Measurements from ENCODE around the gene RARS2.

The RARS2 gene

DNA sequence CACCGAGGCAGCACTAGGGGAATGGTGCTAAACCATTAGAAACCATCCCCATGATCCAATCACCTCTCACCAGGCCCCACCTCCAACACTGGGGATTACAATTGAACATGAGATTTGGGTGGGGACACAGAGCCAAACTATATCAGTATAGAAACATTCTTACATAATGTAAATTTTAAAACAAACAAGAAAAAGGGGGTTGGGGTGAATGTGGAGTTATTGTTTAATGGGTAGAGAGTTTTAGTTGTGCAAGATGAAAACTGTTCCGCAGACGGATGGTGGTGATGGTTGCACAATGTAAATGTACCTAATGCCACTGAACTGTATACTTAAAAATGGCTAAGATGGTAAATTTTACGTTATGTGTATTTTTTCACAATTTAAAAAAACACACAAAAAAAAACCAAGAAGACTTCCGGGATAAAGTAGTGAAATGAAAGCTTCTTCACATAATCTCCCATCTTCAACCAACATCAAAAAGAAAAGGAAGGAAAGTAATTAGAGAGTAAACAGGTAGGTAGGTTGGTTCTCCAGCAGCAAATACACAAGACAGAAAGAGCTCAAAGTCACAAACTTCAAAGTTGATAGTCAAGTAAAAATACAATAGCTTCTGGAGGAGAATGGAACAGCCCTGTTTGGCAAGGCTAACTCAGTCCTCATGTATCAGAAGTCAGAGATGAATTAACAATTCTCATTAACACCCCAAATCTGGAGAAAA, 16.3 kb downstream of the RARS2 start:
- DNase-seq (ENCODE audit: low spot score), result no peak

DNA sequence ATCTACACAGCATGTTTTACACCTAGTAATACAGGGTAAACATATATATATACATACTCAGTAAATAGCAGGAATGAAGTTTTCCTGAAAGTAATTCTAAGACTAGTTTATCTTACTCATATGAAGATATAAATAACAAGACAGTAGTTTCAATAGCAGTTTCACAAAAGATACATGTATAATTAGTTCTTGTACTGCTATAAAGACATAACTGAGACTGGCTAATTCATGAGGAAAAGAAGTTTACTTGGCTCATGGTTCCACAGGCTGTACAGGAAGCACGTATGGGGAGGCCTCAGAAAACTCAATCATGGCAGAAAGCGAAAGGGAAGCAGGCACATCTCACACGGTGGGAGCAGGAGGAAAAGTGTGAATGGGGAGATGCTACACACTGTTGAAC, 16.9 kb downstream of the RARS2 start:
- DNase-seq (ENCODE audit: low spot score), result no peak

DNA sequence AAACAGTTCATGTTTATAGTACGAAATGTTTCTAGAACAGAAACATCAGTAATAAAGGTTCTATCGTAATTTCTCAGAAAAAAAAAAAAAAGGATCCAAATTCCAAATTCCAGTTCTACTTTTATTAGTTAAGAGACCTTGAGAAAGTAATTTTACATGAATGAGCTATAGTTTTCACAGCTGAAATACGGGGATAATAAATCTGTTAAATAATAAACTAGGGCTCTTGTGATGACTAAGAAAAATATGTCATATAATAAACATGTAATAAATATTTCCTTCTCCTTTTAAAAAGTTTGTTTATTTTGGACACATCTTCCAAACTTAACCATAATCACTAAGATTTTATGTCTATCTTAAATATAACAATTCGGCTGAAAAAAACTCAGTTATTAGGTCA, 17.8 kb downstream of the RARS2 start:
- DNase-seq (ENCODE audit: low spot score), result no peak

DNA sequence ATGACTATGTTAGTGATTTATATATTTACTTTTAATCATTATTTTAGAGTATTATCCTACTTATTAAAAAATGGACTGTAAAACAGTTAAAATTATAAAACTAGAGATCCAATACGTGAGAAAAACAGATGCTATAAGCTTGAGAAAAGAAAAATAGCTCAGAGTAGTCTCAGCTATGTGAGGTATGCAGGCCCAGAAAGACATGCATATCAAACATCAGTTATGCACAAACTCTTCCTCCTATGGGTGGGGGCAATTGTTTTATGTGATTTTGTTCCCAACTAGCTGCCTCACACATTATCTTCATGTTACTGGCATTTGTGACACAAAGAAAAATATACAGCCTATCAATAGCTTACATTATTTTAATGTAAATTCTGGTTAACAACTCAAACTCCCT, 28.8 kb downstream of the RARS2 start:
- no peak for DNase-seq (ENCODE audit: low spot score)

DNA sequence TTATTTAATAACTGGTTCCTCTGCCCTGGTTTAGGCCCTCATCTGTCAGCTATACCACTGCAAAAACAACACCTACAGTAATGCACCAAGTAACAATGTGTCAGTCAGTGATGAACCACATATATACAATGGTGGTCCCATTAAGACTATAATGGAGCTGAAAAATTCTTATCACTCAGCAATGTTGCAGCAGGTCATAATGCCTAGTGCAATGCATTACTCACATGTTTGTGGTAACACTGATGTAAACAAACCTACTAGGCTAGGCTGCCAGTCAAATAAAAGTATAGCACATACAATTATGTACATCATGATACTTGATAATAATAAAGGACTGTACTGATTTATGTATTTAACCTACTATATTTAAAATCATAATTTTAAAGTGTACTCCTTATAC, 31.3 kb downstream of the RARS2 start:
- no peak for DNase-seq (ENCODE audit: low spot score)

DNA sequence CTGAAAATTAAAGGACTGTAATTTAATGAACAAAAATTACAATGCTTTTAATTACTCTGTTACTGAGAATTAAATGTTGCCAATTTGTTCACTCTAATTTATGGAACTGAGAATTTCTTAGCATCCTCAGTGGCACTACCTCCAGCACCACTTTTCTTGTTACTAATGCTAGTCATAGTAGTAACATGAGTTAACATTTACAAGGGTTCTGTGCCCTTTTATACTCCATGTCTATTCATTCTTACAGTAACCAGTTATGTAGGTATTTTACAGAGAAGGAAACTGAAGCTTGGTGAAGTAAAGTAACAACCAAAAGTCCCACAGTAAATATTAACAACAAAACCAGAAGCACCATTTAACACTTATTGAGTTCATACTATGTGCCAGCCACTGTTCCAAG, 34.3 kb downstream of the RARS2 start:
- DNase-seq (ENCODE audit: low spot score), result no peak

DNA sequence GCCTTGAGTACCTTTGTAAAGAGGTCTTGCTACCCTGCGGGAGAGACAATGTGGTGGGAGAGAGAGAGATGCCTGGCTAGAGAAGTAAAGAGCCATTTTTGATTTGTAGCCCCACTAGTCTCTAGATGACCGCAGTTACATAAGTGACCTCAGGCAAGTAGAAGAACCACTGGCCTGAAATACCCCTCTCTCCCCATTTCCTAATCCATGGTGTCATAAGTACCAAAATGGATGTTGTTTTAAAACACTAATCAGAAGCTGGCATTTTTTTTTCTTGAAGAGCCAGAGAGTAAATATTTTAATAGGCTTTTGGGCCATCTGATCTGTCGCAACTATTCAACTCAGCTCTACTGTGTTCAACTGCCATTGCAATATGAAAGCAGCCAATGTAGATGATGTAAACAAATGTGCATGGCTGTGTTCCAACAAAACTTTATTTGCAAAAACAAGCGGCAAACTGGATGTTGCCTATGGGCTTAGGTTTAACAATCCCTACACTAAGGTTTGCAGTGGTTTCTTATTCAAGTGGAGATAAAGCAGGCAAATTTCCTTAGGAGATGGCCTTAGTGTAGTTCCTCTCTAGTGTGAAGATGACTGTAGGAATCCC, 36.5 kb downstream of the RARS2 start:
- DNase-seq (ENCODE audit: low spot score), result no peak

DNA sequence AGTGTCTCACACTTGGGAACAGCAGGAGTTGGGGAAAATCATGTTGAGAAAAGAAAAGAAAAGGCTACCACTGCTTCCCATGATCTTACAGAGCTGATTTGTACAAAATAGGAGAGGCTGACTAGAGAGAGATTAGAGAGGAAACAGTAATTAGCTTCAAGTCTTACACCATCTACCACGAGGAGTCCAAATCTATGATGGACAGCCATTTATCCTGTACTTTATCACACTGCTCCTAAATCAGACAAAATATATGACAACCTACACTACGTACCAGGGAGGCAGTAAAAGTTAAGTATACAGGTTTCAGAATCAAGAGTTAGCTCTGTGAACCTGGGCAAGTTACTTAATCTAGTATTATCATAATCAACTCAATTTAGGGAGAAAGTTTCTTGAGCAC, 38.0 kb downstream of the RARS2 start:
- no peak for DNase-seq (ENCODE audit: low spot score)

DNA sequence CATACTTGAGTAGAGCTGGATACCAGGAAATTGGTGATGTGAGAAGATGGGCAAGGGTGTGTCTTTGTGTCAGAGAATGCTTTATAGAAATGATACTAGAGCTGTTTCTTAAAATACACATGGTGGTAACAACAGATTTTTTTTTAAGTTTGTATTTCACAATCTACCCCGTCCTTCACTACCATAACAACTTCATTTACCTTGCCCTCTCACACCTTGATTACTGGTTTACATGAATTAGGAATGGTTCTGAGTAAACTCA, 45.4 kb downstream of the RARS2 start:
- DNase-seq (ENCODE audit: low spot score), result no peak

DNA sequence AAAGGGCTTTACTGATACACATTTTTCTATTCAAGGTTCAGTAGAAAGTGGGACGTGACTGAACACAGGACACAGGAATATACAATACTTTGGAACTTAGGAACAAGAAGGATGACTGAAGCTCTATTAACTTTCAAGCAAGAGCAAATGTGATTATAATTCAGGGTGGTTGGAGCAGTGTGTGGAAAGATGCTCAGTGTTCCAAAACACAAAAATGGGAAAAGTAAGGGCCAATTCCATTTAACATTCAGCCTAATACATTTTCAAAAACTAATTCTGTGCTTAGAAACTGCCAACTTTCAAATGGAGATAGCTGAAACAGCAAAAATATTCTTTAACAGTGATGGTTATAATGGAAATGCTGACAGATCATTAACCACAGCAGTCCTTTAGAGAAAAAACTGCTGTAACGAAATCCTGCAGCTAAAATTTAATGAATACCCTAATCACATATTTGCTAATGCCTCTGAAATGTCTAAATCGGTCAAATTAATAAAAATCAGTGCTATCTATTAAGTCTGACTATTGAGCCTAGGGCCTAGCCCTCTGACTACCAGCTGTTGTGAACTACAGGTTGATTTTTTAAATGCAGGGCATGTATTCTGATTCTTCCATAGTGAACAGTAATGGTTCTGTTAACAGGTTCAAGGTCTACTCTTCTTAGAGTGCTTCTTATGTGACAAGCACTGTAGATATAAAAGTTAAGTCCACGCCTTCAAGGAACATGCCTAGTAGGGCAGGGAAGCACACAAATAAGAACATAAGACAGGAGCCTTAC, 45.9 kb downstream of the RARS2 start:
- DNase-seq (ENCODE audit: low spot score), result no peak

DNA sequence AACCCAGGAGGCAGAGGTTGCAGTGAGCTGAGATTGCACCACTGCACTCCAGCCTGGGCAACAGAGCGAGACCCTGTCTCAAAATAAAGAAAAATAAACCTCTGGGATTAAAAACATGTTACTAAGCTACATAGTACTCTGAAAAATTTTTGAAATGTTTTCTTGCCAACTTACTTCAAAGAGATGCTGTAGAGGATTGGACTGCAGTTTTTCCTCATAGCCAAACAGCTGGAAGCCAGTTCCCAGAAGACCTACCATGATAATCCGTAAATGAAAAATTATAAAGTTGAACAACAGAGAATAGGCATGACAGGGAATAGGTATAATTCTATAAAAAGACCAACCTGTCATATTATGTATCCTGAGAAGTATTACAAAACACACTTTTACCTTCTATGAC, 48.0 kb downstream of the RARS2 start:
- DNase-seq (ENCODE audit: low spot score), result no peak

DNA sequence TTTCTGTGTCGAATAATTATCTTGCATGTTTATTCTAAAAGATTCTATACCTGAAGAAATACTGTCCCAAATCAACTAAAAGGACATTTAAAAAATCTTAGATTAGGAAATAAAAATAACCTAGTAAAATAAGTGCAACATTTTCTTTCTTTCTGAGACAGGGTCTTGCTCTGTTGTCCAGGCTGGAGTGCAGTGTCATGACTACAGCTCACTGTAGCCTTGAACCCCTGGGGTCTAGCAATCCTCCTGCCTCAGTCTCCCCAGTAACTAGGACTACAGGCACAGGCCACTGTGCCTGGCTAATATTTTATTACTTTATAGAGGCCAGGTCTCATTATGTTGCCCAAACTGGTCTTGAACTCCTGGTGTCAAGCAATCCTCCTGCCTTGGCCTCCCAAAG, 48.7 kb downstream of the RARS2 start:
- DNase-seq (ENCODE audit: low spot score), result no peak

DNA sequence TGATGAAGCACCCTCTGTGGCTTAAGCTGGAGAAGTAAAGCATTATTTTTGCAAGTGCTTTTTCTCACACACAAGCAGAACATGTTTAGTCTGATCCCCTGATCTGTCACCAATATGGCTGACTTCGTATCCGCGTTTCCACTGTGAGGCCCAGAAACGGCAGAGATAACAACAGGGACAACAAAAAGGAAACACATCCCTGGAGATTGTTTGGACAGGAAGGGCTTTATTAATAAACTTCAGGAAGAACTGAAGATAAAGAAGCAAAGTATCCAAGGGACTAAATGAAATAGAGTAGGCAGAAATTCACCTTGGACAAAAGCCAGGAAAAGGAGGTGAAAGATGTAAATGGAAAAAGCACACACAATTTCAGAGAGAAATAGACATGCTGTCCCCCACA, 49.2 kb downstream of the RARS2 start:
- DNase-seq (ENCODE audit: low spot score), result no peak

DNA sequence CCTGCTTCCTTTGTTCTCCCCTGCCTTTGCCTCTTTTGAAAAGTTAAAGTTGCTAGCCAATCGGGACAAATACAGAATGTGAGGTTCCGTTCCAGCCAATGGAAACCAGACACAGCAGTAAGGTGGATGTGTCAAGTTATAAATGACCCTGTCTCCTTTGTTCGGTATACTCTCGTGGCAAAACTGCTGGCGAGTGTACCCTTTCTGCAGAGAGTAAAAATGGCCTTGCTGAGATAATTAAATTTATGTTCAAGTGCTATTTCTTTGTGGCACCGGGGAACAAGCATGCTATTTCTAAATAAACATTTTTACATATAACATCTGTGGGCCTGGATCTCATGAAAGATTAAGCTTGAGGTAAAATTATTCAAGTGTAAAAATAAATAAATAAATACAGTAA, 50.2 kb downstream of the RARS2 start:
- no peak for DNase-seq (ENCODE audit: low spot score)

DNA sequence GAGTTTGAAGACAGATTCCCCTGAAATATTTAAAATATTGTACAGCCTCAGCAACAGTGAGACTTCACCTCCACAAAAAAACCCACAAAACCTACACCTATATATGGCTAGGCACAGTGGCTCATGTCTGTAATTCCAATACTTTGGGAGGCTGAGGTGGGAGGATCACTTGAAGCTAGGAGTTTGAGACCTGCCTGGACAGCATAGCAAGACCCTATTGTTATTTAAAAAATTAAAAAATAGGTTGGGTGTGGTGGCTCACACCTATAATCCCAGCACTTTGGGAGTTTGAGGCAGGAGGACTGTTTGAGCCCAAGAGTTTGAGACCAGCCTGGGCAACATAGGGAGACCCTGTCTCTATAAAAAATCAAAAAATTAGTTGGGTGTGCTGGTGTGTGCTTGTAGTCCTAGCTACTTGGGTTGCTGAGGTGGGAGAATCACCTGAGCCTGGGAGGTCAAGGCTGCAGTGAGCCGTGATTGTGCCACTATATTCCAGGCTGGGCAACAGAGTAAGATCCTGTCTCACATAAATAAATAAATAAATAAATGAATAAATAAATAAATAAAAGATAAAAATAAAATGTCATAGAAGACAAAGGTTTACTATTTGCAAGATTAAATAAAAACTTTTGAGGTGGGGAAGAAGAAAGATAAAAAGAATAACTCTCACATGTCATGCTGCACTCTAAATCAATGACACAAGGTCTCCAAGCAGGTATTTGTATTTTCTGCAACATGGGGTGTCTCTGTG, 51.1 kb downstream of the RARS2 start:
- no peak for DNase-seq (ENCODE audit: low spot score)

DNA sequence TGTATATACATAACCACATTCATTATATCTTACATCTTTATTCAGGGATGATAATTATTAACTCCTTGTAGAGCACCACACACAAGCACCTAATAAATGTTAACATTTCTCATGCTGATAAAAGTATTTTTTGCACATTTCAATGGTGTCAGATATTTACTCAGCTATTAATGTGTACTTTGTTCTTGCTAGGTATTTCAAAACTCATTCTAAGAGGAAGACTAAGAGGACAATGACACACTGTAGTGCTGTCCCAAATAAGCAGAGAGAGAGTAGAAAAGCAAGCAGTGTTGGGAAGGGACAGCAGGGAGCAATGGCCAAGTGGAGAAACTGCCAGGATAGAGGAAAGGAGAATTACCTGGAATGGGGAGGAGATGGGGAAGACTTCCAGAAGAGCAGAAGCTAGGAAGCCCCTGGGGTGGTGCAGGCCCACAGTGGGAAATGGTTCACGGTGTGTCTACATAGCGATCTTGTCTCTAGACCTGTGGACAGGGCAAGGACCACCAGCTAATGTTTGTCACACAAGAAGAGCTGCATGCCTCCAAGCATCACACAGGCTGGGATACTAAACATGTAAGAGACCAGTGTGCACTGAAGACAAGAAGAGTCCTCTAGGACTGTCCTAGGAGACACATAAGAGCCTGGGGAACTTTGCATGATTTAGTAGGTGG, 55.3 kb downstream of the RARS2 start:
- DNase-seq (ENCODE audit: low spot score), result no peak

DNA sequence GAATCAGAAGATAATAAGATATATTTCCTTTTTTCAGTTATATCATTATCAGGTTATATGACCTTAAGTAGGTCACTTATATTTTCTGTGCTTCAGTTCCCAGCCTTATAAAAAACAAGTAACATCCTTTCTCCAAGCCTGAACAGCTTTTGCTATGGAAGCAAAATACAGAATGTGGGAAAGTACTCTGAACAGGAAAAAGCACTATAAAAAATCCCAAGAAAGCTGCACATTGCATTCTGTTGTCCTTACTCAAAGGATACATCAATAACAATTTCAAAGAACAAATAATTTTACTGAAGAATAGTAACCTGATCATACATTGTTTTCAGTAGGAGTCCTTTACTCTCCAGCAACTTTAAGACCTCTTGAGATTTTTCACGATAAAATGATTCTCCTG, 60.6 kb downstream of the RARS2 start:
- no peak for DNase-seq (ENCODE audit: low spot score)

DNA sequence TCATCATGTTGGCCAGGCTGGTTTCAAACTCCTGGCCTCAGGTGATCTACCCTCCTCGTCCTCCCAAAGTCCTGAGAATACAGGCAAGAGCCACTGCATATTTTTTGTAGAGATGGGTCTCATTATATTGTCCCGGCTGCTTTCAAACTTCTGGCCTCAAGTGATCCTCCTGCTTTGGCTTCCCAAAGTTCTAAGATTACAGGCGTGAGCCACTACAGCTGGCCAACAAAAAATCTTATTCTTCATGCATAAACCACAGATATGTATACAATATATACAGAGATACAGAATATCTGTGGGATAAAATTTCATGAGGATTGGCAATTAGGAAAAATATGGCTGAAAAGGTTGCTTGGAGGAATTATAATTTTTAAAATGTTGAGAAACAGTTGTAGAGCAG, 67.1 kb downstream of the RARS2 start:
- DNase-seq (ENCODE audit: low spot score), result no peak

DNA sequence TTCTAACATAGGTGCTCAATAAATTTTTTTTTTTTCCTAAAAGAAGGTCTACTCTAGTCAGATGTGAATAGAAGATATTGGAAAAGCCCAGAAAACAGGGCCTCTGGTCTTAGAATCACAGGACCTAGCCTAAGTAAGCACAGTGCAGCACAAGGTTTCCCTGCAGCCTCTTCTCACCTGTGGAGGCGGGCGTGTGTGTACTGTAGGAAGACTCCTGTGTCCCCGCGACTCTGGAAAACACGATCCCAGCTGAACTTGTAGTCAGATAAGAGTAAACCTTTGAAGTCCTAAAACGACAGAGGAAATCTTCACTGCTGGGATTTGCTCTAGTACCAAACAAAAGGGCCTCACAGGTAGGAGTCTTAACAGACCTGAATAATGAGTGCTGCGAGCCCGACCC, 71.3 kb downstream of the RARS2 start:
- no peak for DNase-seq (ENCODE audit: low spot score)

DNA sequence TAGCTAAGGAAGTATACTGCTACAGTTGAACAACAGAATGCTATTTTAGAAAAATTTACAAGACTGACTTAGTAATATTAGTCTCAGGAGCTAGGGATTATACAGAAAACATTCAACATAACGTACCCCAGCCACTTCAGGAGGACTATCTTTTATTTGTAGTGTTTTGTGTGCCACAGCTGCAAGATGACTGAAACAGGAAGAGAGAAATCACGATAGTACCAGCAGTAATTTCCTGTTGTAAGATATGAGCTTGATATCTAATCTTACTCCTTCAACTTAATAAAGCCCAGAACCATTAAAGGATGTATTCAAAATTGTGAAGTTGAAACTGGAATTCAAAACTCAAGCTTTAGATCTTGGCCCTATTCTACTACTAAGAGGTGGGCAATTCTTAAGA, 75.0 kb downstream of the RARS2 start:
- DNase-seq (ENCODE audit: low spot score), result no peak

DNA sequence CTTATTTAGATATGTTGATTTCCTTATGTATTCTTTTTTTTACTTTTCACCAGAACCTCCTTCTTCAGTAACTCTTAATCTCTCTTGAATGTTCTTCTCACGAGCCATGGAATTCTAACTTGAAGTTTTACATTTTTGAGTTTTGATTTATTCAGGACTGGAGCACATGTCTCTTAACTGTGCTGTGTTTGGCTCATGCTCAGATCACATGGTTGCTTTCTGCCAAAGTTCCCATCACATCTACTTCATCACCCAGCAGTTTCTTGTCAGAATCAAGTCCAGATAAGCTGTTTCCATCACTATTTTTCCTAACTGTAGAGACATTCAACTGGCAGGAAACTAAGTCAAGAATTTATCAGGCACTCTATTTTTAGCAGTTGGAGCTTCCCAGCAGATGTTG, 85.3 kb downstream of the RARS2 start:
- DNase-seq (ENCODE audit: low spot score), result no peak

DNA sequence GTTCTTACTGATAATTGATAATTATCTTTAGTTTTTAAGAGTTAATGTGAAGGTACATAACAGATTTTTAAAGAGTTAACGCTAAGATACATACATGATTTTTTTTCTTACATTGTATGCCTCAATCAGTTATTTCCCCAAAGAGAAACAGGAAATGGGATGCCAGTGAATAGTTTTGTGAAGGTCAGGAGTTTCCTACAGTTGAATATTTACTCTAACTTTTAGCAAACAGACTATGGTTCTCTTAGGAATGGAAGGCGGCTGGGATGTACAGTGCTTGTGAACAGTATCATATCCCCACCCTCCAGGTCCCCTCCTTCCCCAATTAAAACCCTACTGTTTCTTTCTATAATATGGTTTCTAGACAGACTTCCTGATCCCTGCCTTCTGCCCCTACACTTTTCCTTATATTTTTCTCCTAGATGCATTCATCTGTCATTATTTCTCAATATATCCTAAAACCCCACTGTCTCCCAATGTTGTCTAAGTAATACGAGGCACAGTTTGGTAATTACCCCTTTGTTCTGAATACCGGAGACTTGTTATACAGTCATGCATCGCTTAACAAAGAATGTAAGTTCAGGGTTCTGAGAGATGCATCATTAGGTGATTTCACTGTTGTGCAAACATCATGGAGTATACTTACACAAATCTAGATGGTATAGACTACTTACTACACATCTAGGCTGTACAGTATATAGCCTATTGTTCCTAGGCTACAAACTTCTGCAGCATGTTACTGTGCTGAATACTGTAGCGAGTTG, 87.8 kb downstream of the RARS2 start:
- no peak for DNase-seq (ENCODE audit: low spot score)
